K562 (cell line): ENCODE measurements around the gene GPR37L1. TPM values are rescaled to one million over a fixed set of nuclear protein-coding genes. Genes with fewer than 3 reads are reported as not detected.

Source experiments
- BCOR ChIP-seq: fragments of 450-650 bp; IDR thresholded peaks from 2 replicates; pipeline ENCODE4 v1.6.1; 2016
- COPS2 ChIP-seq: fragments of 450-650 bp; conservative IDR thresholded peaks from 2 replicates; pipeline ENCODE4 v1.6.1; 2016; ENCODE audit warnings: mild to moderate bottlenecking, moderate library complexity
- CSDE1 ChIP-seq, 2 experiments: fragments of 450-650 bp; IDR thresholded peaks; 2 replicates each; pipeline ENCODE4 v1.6.1; 2016; ENCODE audit warnings: mild to moderate bottlenecking in 1 of 2
- DPF2 ChIP-seq: fragments of 450-650 bp; IDR thresholded peaks from 2 replicates; pipeline ENCODE4 v1.6.1; 2016
- EP300 ChIP-seq: IDR thresholded peaks from 2 replicates; pipeline ENCODE4 v1.6.1; 2012; ENCODE audit warnings: low read length, improper control_type of control experiment
- EZH2 ChIP-seq: IDR thresholded peaks from 2 replicates; pipeline ENCODE4 v1.6.1; 2012; ENCODE audit warnings: low read depth, mild to moderate bottlenecking, inconsistent platforms, low read length, borderline replicate concordance
- FOXM1 ChIP-seq, 2 experiments: fragments of 450-650 bp in 1 of 2; sonication (generic) in 1 of 2; formaldehyde crosslinking in 1 of 2; IDR thresholded peaks; 2 replicates each; pipeline versions ENCODE4 v1.6.1 to v1.9.0; 2017 to 2022; ENCODE audit warnings: low read depth in 2 of 2, mild to moderate bottlenecking in 2 of 2, missing genetic modification reagents in 1 of 2, moderate library complexity in 1 of 2
- MCM2 ChIP-seq: fragments of 450-650 bp; IDR thresholded peaks from 2 replicates; pipeline ENCODE4 v1.6.1; 2017; ENCODE audit warnings: low read depth, mild to moderate bottlenecking
- ZNF217 ChIP-seq: sonication (generic); formaldehyde crosslinking; IDR thresholded peaks from 2 replicates; pipeline ENCODE4 v1.8.0; 2022; ENCODE audit warnings: mild to moderate bottlenecking, missing genetic modification reagents
- ZNF253 ChIP-seq: fragments of 250-450 bp; sonication (Bioruptor Pico); conservative IDR thresholded peaks from 2 replicates; pipeline ENCODE4 v1.6.1; 2021; ENCODE audit warnings: mild to moderate bottlenecking
- ZNF354B ChIP-seq: fragments of 250-450 bp; sonication (Bioruptor Pico); IDR thresholded peaks from 2 replicates; pipeline ENCODE4 v1.4.0; 2020
- ZNF589 ChIP-seq: fragments of 200-800 bp; sonication (Bioruptor generic); IDR thresholded peaks from 2 replicates; pipeline ENCODE4 v1.6.1; 2016; ENCODE audit warnings: low read depth, missing genetic modification characterization, missing compliant biosample characterization
- polyA plus RNA-seq, 8 experiments: library from polyadenylated mRNA; depleted of rRNA in 4 of 8; stranded (reverse) in 5 of 8; unstranded in 3 of 8; fragments of >200 nt; fragmentation: Nextera tagmentation in 2 of 8; fragmentation: Illumina TruSeq in 1 of 8; extraction: Ambion mirVana in 2 of 8; extraction: Trizol in 1 of 8; gene quantifications; 2 replicates each; pipeline versions ENCODE4 v1.2.1 to v1.2.3, GENCODE V29; 2011 to 2014; ENCODE audit warnings: inconsistent platforms in 1 of 8, missing spikeins in 1 of 8
- total RNA-seq, 7 experiments: library from RNA; depleted of rRNA in 6 of 7; stranded (reverse); fragments of >200 nt in 6 of 7; fragmentation: Illumina TruSeq in 2 of 7; extraction: Trizol in 2 of 7; gene quantifications; 2 replicates each; pipeline versions ENCODE4 v1.2.1 to v1.2.3, GENCODE V29; 2011 to 2021; ENCODE audit warnings: low replicate concordance in 1 of 7
- TF ChIP-seq, protein P1 (sequence below): fragments of 250-450 bp; sonication (Bioruptor Pico); IDR thresholded peaks from 2 replicates; pipeline ENCODE4 v1.6.1; 2021; ENCODE audit warnings: mild to moderate bottlenecking
- TF ChIP-seq, protein P2 (sequence below): sonication (generic); formaldehyde crosslinking; IDR thresholded peaks from 2 replicates; pipeline ENCODE4 v1.8.1; 2023; ENCODE audit warnings: mild to moderate bottlenecking, missing genetic modification reagents
- TF ChIP-seq, protein P3 (sequence below): fragments of 250-450 bp; sonication (Bioruptor Pico); IDR thresholded peaks from 2 replicates; pipeline ENCODE4 v1.8.0; 2021; ENCODE audit warnings: moderate library complexity, mild to moderate bottlenecking, inconsistent platforms
- TF ChIP-seq, protein P4 (sequence below): sonication (generic); formaldehyde crosslinking; IDR thresholded peaks from 2 replicates; pipeline ENCODE4 v1.8.0; 2023; ENCODE audit warnings: missing genetic modification reagents, mild to moderate bottlenecking, borderline replicate concordance
- TF ChIP-seq, protein P5 (sequence below): fragments of 250-450 bp; sonication (Bioruptor Pico); IDR thresholded peaks from 2 replicates; pipeline ENCODE4 v1.8.0; 2021; ENCODE audit warnings: moderate library complexity, mild to moderate bottlenecking, inconsistent platforms

GPR37L1 gene
- total and polyA plus RNA-seq, 9 of the 15 experiments (the other 6 are each of a cell fraction or from before 2014, with no cell fraction given) = not detected

DNA sequence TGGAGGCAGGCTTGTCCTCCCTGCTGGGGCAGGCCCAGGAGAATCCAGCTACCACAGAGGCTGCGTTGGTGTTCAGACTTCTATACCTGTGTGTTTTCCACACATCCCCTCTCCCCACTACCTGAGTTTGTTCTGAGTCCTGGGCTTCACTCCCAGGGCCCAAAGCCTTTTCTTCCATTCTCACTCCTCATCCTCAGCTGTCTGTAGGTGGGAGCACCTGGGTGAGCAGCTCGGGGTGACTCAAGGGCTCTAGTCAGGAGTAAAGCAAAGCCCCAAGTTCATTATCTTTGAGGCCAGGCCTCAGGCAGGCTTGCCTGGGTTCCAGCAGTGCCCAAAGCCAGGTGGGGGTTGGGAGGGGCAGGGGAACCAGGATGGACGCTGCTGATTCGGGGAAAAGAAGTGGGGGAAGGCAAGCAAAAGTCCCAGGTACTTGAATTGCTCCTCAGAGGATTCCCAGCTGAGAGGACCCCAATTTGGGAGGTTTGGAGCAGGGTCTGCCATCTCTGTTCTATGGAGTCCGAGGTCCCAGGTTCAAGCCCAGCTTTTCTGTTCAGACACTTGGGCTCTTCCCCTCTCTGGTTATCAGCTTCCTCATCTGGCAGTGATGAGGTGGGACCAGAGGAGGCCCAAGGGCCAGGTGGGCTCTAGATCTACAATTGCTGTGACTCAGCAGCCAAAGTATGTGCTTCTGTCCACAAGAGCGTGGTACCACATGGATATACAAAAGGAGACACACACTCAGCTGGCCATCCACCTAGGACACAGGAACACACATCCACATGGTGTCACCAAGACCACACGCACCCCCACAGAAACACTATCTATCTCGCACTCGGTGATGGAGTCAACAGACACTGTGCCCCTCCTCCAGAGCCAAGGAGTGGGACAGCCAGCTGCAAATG is 43.5 kb downstream of the GPR37L1 start (continued):
- TF ChIP-seq, protein P1, sequence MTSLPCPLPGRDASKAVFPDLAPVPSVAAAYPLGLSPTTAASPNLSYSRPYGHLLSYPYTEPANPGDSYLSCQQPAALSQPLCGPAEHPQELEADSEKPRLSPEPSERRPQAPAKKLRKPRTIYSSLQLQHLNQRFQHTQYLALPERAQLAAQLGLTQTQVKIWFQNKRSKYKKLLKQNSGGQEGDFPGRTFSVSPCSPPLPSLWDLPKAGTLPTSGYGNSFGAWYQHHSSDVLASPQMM = no peak
- TF ChIP-seq, protein P2, sequence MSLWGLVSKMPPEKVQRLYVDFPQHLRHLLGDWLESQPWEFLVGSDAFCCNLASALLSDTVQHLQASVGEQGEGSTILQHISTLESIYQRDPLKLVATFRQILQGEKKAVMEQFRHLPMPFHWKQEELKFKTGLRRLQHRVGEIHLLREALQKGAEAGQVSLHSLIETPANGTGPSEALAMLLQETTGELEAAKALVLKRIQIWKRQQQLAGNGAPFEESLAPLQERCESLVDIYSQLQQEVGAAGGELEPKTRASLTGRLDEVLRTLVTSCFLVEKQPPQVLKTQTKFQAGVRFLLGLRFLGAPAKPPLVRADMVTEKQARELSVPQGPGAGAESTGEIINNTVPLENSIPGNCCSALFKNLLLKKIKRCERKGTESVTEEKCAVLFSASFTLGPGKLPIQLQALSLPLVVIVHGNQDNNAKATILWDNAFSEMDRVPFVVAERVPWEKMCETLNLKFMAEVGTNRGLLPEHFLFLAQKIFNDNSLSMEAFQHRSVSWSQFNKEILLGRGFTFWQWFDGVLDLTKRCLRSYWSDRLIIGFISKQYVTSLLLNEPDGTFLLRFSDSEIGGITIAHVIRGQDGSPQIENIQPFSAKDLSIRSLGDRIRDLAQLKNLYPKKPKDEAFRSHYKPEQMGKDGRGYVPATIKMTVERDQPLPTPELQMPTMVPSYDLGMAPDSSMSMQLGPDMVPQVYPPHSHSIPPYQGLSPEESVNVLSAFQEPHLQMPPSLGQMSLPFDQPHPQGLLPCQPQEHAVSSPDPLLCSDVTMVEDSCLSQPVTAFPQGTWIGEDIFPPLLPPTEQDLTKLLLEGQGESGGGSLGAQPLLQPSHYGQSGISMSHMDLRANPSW (CRISPR knock-in tag) = 0 out of 2 replicates have a peak, but pooled peaks have one; percentile 21
- TF ChIP-seq ZNF253 (CRISPR knock-in tag) (no peak), DPF2 (peak; percentile 56), EP300 (peak; percentile 48), COPS2 (no peak), ZNF354B (CRISPR knock-in tag) (no peak), MCM2 (no peak), BCOR (no peak), ZNF589 (CRISPR knock-in tag) (no peak), ZNF217 (CRISPR knock-in tag) (no peak), CSDE1 (IDR thresholded peaks at IDR 0.05) (no peak), EZH2 (no peak), FOXM1 (IDR thresholded peaks at IDR 0.05; ENCODE audit: low read depth) (no peak), FOXM1 (CRISPR knock-in tag; IDR thresholded peaks at IDR 0.05; ENCODE audit: low read depth) (0 out of 2 replicates have a peak, but pooled peaks have one; percentile 12)
- TF ChIP-seq, protein P3, sequence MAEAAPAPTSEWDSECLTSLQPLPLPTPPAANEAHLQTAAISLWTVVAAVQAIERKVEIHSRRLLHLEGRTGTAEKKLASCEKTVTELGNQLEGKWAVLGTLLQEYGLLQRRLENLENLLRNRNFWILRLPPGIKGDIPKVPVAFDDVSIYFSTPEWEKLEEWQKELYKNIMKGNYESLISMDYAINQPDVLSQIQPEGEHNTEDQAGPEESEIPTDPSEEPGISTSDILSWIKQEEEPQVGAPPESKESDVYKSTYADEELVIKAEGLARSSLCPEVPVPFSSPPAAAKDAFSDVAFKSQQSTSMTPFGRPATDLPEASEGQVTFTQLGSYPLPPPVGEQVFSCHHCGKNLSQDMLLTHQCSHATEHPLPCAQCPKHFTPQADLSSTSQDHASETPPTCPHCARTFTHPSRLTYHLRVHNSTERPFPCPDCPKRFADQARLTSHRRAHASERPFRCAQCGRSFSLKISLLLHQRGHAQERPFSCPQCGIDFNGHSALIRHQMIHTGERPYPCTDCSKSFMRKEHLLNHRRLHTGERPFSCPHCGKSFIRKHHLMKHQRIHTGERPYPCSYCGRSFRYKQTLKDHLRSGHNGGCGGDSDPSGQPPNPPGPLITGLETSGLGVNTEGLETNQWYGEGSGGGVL (CRISPR knock-in tag) = no peak
- TF ChIP-seq, protein P4, sequence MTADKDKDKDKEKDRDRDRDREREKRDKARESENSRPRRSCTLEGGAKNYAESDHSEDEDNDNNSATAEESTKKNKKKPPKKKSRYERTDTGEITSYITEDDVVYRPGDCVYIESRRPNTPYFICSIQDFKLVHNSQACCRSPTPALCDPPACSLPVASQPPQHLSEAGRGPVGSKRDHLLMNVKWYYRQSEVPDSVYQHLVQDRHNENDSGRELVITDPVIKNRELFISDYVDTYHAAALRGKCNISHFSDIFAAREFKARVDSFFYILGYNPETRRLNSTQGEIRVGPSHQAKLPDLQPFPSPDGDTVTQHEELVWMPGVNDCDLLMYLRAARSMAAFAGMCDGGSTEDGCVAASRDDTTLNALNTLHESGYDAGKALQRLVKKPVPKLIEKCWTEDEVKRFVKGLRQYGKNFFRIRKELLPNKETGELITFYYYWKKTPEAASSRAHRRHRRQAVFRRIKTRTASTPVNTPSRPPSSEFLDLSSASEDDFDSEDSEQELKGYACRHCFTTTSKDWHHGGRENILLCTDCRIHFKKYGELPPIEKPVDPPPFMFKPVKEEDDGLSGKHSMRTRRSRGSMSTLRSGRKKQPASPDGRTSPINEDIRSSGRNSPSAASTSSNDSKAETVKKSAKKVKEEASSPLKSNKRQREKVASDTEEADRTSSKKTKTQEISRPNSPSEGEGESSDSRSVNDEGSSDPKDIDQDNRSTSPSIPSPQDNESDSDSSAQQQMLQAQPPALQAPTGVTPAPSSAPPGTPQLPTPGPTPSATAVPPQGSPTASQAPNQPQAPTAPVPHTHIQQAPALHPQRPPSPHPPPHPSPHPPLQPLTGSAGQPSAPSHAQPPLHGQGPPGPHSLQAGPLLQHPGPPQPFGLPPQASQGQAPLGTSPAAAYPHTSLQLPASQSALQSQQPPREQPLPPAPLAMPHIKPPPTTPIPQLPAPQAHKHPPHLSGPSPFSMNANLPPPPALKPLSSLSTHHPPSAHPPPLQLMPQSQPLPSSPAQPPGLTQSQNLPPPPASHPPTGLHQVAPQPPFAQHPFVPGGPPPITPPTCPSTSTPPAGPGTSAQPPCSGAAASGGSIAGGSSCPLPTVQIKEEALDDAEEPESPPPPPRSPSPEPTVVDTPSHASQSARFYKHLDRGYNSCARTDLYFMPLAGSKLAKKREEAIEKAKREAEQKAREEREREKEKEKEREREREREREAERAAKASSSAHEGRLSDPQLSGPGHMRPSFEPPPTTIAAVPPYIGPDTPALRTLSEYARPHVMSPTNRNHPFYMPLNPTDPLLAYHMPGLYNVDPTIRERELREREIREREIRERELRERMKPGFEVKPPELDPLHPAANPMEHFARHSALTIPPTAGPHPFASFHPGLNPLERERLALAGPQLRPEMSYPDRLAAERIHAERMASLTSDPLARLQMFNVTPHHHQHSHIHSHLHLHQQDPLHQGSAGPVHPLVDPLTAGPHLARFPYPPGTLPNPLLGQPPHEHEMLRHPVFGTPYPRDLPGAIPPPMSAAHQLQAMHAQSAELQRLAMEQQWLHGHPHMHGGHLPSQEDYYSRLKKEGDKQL (CRISPR knock-in tag) = no peak
- TF ChIP-seq, protein P5, sequence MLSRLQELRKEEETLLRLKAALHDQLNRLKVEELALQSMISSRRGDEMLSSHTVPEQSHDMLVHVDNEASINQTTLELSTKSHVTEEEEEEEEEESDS = no peak
